WTC11 (cell line): ENCODE results near the gene GRB10. TPM values are rescaled to one million over a fixed set of nuclear protein-coding genes. Genes with fewer than 3 reads are reported as not detected.

Experiments used
- ATAC-seq: fragments of 200-7000 bp; cut with Tn5 transposase; 2 replicates; pipeline ENCODE4 v1.10.0; 2021; ENCODE audit warnings: mild to moderate bottlenecking, moderate library complexity
- CTCF ChIA-PET: fragments of 300-600 bp; sonication (Branson Sonifier 250); formaldehyde crosslinking; loops from one replicate; lab custom pipeline; 2021; ENCODE audit warnings: antibody characterized with exemption; lab: Charles Lee
- POLR2A ChIA-PET: fragments of 350-600 bp; sonication (Branson Sonifier 250); formaldehyde crosslinking; loops from one replicate; lab custom pipeline; 2021; ENCODE audit warnings: antibody characterized with exemption; lab: Charles Lee
- DNase-seq: peaks from one replicate; pipeline ENCODE4 v3.0.0; 2021; ENCODE audit warnings: low spot score
- H3K27ac Mint-ChIP-seq: 2 replicates; pipeline ENCODE4 v1.8.0; 2021; ENCODE audit warnings: mixed read lengths
- H3K27me3 Mint-ChIP-seq: 2 replicates; pipeline ENCODE4 v1.8.0; 2021; ENCODE audit warnings: low read depth, mild to moderate bottlenecking, moderate library complexity, mixed read lengths
- H3K36me3 Mint-ChIP-seq: 2 replicates; pipeline ENCODE4 v1.8.0; 2021; ENCODE audit warnings: mixed read lengths
- H3K4me1 Mint-ChIP-seq: 2 replicates; pipeline ENCODE4 v1.8.0; 2022; ENCODE audit warnings: mixed read lengths
- H3K4me3 Mint-ChIP-seq: 2 replicates; pipeline ENCODE4 v1.8.0; 2021; ENCODE audit warnings: mild to moderate bottlenecking, moderate library complexity, mixed read lengths
- H3K9me3 Mint-ChIP-seq: 2 replicates; pipeline ENCODE4 v1.8.0; 2021; ENCODE audit warnings: mixed read lengths
- EMX1 ChIP-seq: fragments of 250-450 bp; sonication (Bioruptor Pico); IDR thresholded peaks from 2 replicates; pipeline ENCODE4 v1.8.0; 2021; ENCODE audit warnings: mild to moderate bottlenecking
- FOXJ3 ChIP-seq: sonication (generic); formaldehyde crosslinking; IDR thresholded peaks from 2 replicates; pipeline ENCODE4 v1.9.0; 2021; ENCODE audit warnings: missing genetic modification reagents, mild to moderate bottlenecking, borderline replicate concordance
- GRHL2 ChIP-seq: fragments of 250-450 bp; sonication (Bioruptor Pico); IDR thresholded peaks from 2 replicates; pipeline ENCODE4 v1.8.0; 2022; ENCODE audit warnings: mild to moderate bottlenecking, moderate library complexity; ENCODE audit not compliant: insufficient replicate concordance, severe bottlenecking
- KAT7 ChIP-seq: sonication (generic); formaldehyde crosslinking; IDR thresholded peaks from 2 replicates; pipeline ENCODE4 v1.8.1; 2023; ENCODE audit warnings: missing genetic modification reagents, mild to moderate bottlenecking, borderline replicate concordance
- MLX ChIP-seq: sonication (generic); formaldehyde crosslinking; IDR thresholded peaks from 2 replicates; pipeline ENCODE4 v1.8.1; 2023; ENCODE audit warnings: mild to moderate bottlenecking, missing genetic modification reagents, moderate library complexity
- MXD4 ChIP-seq: fragments of 250-450 bp; sonication (Bioruptor Pico); IDR thresholded peaks from 2 replicates; pipeline ENCODE4 v1.8.0; 2021; ENCODE audit warnings: mild to moderate bottlenecking, moderate library complexity, borderline replicate concordance
- MYBL2 ChIP-seq: sonication (generic); formaldehyde crosslinking; IDR thresholded peaks from 2 replicates; pipeline ENCODE4 v1.8.1; 2023; ENCODE audit warnings: mild to moderate bottlenecking, moderate library complexity, missing genetic modification reagents
- NFE2L1 ChIP-seq: sonication (generic); formaldehyde crosslinking; IDR thresholded peaks from 2 replicates; pipeline ENCODE4 v1.8.1; 2023; ENCODE audit warnings: missing genetic modification reagents
- RORB ChIP-seq: fragments of 250-450 bp; sonication (Bioruptor Pico); IDR thresholded peaks from 2 replicates; pipeline ENCODE4 v1.9.0; 2021; ENCODE audit warnings: mild to moderate bottlenecking
- TCF7 ChIP-seq: sonication (generic); formaldehyde crosslinking; IDR thresholded peaks from 2 replicates; pipeline ENCODE4 v1.8.0; 2022; ENCODE audit warnings: mild to moderate bottlenecking, low read depth, missing genetic modification reagents, moderate library complexity
- TEAD1 ChIP-seq: sonication (generic); formaldehyde crosslinking; IDR thresholded peaks from 2 replicates; pipeline ENCODE4 v1.8.0; 2022; ENCODE audit warnings: mild to moderate bottlenecking, missing genetic modification reagents
- ZNF138 ChIP-seq: sonication (generic); formaldehyde crosslinking; conservative IDR thresholded peaks from 2 replicates; pipeline ENCODE4 v1.8.1; 2022; ENCODE audit warnings: mild to moderate bottlenecking, moderate library complexity, missing genetic modification reagents
- ZNF263 ChIP-seq: sonication (generic); formaldehyde crosslinking; IDR thresholded peaks from 2 replicates; pipeline ENCODE4 v1.8.1; 2022; ENCODE audit warnings: low read depth, mild to moderate bottlenecking, moderate library complexity, missing genetic modification reagents
- ZNF317 ChIP-seq: sonication (generic); formaldehyde crosslinking; IDR thresholded peaks from 2 replicates; pipeline ENCODE4 v1.8.1; 2023; ENCODE audit warnings: low read depth, mild to moderate bottlenecking, moderate library complexity, missing genetic modification reagents, borderline replicate concordance
- ZNF396 ChIP-seq: fragments of 250-450 bp; sonication (Bioruptor Pico); IDR thresholded peaks from 2 replicates; pipeline ENCODE4 v1.8.0; 2021; ENCODE audit warnings: mild to moderate bottlenecking, moderate library complexity, borderline replicate concordance
- ZNF423 ChIP-seq: fragments of 250-450 bp; sonication (Bioruptor Pico); IDR thresholded peaks from 2 replicates; pipeline ENCODE4 v2.1.2; 2022; ENCODE audit warnings: mild to moderate bottlenecking, moderate library complexity
- ZNF512 ChIP-seq: sonication (generic); formaldehyde crosslinking; IDR thresholded peaks from 2 replicates; pipeline ENCODE4 v1.8.1; 2022; ENCODE audit warnings: missing genetic modification reagents, borderline replicate concordance
- ZSCAN18 ChIP-seq: fragments of 250-450 bp; sonication (Bioruptor Pico); IDR thresholded peaks from 2 replicates; pipeline ENCODE4 v2.1.2; 2022; ENCODE audit warnings: mild to moderate bottlenecking, moderate library complexity
- total RNA-seq: library from RNA; stranded (reverse); gene quantifications from 3 replicates; pipeline ENCODE4 v1.2.3, GENCODE V29; 2021
- TF ChIP-seq, protein P1 (sequence below): sonication (generic); formaldehyde crosslinking; conservative IDR thresholded peaks from 2 replicates; pipeline ENCODE4 v1.8.1; 2022; ENCODE audit warnings: mild to moderate bottlenecking, missing genetic modification reagents
- TF ChIP-seq, protein P2 (sequence below): sonication (generic); formaldehyde crosslinking; IDR thresholded peaks from 2 replicates; pipeline ENCODE4 v1.8.0; 2022; ENCODE audit warnings: mild to moderate bottlenecking, missing genetic modification reagents
- TF ChIP-seq, protein P3 (sequence below): sonication (generic); formaldehyde crosslinking; IDR thresholded peaks from 2 replicates; pipeline ENCODE4 v1.8.1; 2022; ENCODE audit warnings: mild to moderate bottlenecking, missing genetic modification reagents, moderate library complexity, borderline replicate concordance

GRB10 gene
- total RNA-seq, 1 experiment from 2014 or later: 103 TPM

DNA sequence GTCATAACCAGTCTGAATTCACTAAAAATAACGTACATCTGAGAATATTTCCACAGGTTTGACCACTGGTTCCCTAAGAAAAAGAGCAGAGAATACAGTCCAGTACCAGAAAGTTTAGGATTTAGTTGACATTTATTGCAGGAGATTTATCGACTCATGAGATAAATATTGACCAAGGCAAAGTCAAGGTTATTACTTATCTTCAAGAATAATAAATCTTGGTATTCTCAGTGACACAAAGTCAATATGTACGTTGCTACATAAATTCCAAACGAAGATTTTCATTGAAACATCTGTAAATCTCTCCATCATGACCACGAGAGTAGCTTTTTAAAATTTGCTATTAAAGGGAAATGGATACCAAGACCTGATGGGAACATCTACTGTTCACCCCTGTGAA lies 39.4 kb upstream of the GRB10 start:
- Mint-ChIP-seq H3K36me3 (no peaks in the 10 kb centered on the region), H3K4me3 (no peak overlapping the region), H3K9me3 (peaks cover 7% of the 10 kb centered on the region), H3K27me3 (no peaks in the 10 kb centered on the region; the same call in 1 of the 2 replicates), H3K27ac (no peak overlapping the region), H3K4me1 (peaks cover 33% of the 10 kb centered on the region)
- ChIA-PET POLR2A (no interaction called here), CTCF (interaction anchor here (2.8 kb wide), 1 partner anchor 179 kb away, joined by 8 read pairs; no protein-coding TSS in a partner anchor)
- no peak for TF ChIP-seq ZSCAN18 (CRISPR knock-in tag)
- TF ChIP-seq ZNF317 (CRISPR knock-in tag): no peak
- DNase-seq: no peak
- ATAC-seq: no peak

GRCh38 chr7:50821457-50822008 lies 38.8 kb upstream of the GRB10 start:
- no peaks in the 10 kb centered on the region; the same call in 1 of the 2 replicates for H3K27me3 Mint-ChIP-seq
- TF ChIP-seq ZNF423 (CRISPR knock-in tag): no peak
- no peak for DNase-seq
- no peak overlapping the region for H3K27ac Mint-ChIP-seq
- CTCF ChIA-PET: interaction anchor here (2.8 kb wide), 1 partner anchor 180 kb away, joined by 8 read pairs; no protein-coding TSS in a partner anchor
- peaks cover 11% of the 10 kb centered on the region for H3K9me3 Mint-ChIP-seq
- H3K36me3 Mint-ChIP-seq: no peaks in the 10 kb centered on the region
- H3K4me3 Mint-ChIP-seq: no peak overlapping the region
- H3K4me1 Mint-ChIP-seq: peaks cover 28% of the 10 kb centered on the region
- ATAC-seq: no peak
- POLR2A ChIA-PET: no interaction called here

- Mint-ChIP-seq H3K27ac (no peak overlapping the region), H3K4me1 (peaks cover 37% of the 10 kb centered on the region), H3K9me3 (peaks cover 8% of the 10 kb centered on the region), H3K36me3 (no peaks in the 10 kb centered on the region), H3K27me3 (no peaks in the 10 kb centered on the region; the same call in 1 of the 2 replicates), H3K4me3 (no peak overlapping the region)
- ATAC-seq: no peak
- ChIA-PET POLR2A (no interaction called here), CTCF (no interaction called here)
- no peak for DNase-seq
- TF ChIP-seq MLX (CRISPR knock-in tag) (no peak), ZNF512 (CRISPR knock-in tag) (no peak), ZSCAN18 (CRISPR knock-in tag) (no peak), GRHL2 (no peak), KAT7 (no peak), EMX1 (CRISPR knock-in tag) (no peak), ZNF263 (CRISPR knock-in tag) (no peak), ZNF423 (CRISPR knock-in tag) (no peak), FOXJ3 (no peak), ZNF396 (no peak), MXD4 (CRISPR knock-in tag) (no peak), ZNF138 (CRISPR knock-in tag) (no peak), TCF7 (CRISPR knock-in tag) (no peak), TEAD1 (CRISPR knock-in tag) (no peak), NFE2L1 (CRISPR knock-in tag) (no peak), MYBL2 (no peak), RORB (CRISPR knock-in tag) (no peak)
- TF ChIP-seq, protein P1, sequence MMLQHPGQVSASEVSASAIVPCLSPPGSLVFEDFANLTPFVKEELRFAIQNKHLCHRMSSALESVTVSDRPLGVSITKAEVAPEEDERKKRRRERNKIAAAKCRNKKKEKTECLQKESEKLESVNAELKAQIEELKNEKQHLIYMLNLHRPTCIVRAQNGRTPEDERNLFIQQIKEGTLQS (CRISPR knock-in tag): no peak
- TF ChIP-seq, protein P2, sequence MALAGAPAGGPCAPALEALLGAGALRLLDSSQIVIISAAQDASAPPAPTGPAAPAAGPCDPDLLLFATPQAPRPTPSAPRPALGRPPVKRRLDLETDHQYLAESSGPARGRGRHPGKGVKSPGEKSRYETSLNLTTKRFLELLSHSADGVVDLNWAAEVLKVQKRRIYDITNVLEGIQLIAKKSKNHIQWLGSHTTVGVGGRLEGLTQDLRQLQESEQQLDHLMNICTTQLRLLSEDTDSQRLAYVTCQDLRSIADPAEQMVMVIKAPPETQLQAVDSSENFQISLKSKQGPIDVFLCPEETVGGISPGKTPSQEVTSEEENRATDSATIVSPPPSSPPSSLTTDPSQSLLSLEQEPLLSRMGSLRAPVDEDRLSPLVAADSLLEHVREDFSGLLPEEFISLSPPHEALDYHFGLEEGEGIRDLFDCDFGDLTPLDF (CRISPR knock-in tag): no peak
- TF ChIP-seq, protein P3, sequence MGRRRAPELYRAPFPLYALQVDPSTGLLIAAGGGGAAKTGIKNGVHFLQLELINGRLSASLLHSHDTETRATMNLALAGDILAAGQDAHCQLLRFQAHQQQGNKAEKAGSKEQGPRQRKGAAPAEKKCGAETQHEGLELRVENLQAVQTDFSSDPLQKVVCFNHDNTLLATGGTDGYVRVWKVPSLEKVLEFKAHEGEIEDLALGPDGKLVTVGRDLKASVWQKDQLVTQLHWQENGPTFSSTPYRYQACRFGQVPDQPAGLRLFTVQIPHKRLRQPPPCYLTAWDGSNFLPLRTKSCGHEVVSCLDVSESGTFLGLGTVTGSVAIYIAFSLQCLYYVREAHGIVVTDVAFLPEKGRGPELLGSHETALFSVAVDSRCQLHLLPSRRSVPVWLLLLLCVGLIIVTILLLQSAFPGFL (CRISPR knock-in tag): no peak
Measured at GRCh38 chr7:50818324-50818723, 35.6 kb upstream of the GRB10 start.
